Measurements from ENCODE around the gene CTF1.
"Not testable (repeated sequence)": the region's sequence is repeated elsewhere in the genome, so short reads cannot be mapped to it uniquely, and the experiment has no call there.

Gene CTF1, protein sequence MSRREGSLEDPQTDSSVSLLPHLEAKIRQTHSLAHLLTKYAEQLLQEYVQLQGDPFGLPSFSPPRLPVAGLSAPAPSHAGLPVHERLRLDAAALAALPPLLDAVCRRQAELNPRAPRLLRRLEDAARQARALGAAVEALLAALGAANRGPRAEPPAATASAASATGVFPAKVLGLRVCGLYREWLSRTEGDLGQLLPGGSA

GRCh38 chr16:30896261-30896888 lies at the start of gene CTF1:
Gene CTF1 (plus strand): TSS chr16:30896614. CDS start chr16:30896644, 30 bp downstream.
- DNase-seq = peak; percentile 68 to 73

DNA sequence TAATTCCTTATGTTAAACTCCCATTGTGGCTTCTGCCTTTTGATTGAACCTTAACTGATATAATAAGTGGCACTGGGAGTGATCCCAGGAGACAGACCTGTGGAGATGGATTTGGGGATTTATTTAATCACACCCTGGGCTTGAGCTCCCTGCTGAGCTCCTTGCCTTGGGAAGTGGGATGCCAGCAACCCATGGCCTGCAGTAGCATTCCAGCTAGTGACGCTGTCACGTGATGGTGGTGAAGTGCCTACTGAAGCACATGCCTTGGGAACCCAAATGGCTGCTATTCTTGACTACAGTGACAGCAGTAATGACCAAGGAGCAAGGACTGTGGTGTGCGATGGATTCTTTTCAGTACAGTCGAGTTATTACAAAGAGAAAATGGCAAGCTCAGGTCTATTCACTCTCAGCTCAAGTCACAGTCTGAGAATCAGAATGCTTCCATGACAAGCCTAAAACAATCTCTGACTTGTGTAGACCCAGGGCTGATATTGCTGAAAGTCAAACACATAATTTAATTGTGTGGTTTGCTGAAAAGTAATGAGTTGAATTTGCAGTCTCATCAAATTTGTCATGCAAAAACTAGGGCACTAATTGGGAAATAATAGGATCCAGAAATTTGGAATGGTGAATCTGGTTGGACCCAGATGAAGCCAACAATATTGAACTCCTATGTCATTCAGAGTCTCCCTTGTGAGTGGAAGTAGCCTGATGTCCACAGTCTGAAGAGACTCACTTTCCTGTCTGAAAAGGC lies 49.6 kb upstream of the CTF1 start:
- no peak for DNase-seq

- no peak for DNase-seq
Measured at GRCh38 chr16:30850246-30850645, 46.2 kb upstream of the CTF1 start.

DNA sequence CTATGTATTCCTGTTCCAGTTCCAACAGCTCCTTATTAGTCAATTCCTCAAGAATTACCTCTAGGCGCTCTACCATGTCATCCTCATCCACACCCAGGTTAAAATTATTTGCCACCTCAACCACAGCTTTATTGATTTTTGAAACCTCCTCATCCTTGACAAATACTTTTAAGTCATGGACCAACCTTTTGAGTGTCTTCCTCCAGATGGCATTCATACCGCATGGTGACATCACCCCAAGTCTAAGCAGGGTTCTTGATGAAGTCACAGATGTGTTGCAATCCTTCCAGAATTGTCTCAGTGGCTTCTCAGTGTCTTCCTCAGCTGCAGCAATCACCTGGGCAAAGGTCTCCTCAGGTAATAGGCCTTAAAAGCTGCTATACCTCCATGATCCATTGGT lies 42.7 kb upstream of the CTF1 start:
- no peak for DNase-seq

DNA sequence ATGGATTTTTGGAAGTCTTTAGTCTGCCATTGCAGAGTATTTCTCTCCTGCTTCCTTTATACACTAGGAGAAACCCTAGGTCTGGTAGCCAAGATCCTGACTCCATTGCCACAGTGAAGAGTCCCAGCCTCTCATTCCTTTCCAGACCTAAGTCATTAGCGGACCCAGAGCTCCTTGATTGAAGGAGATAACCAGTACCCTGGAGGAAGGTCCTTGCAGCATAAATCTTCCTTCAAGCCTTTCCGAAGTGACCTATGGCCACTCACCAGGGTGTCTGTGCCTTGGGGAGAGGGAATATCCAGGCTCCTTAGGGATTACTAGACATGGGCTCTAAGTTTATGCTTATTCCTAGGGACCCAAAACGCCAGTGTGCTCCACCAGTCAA lies 38.3 kb upstream of the CTF1 start:
- no peak for DNase-seq

DNA sequence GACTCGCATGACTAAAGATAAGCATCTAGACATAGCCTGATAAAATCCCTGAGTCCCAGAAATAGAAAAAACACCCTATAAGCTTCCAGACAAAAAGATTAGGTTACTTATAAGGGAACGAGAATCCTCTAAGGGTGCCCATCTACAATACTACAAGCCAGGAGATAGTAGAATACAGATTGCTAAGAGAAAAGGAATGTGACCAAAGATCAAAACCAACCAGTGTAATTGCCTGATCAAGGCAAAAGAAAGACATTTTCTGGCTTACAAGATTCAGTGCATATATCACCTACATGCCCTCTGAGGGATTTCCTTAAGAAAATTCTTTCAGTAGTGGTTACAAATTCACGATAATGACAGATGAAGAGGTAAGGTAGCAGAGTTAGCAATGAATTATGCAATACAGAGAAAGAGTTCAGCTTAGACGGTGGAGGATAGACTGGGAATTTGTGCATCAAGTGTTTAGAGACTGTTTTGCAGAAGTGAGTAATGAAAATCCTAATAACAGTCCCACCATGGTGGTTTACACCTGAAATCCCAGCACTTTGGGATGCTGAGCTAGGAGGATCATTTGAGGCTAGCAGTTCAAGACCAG lies 37.5 kb upstream of the CTF1 start:
- DNase-seq = no peak

GRCh38 chr16:30860729-30861128 lies 35.7 kb upstream of the CTF1 start:
- not testable (repeated sequence) for DNase-seq

DNA sequence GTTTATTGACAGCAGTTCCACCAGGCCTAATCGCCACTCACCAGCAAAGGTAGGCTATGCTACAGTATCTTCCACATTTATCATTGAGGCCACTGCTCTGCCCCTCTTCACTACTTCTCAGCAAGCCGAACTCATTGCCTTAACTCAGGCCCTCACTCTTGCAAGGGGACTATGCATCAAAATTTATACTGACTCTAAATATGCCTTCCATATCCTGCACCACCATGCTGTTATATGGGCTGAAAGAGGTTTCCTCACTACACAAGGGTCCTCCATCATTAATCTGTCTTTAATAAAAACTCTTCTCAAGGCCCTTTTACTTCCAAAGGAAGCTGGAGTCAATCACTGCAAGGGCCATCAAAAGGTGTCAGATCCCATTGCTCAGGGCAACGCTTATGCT lies 33.2 kb upstream of the CTF1 start:
- DNase-seq = not testable (repeated sequence)

- DNase-seq = no peak
Measured at GRCh38 chr16:30866031-30866430, 30.4 kb upstream of the CTF1 start.

GRCh38 chr16:30867747-30868146 lies 28.7 kb upstream of the CTF1 start:
- peak in 1 of 2 experiments; percentile 14 for DNase-seq

DNA sequence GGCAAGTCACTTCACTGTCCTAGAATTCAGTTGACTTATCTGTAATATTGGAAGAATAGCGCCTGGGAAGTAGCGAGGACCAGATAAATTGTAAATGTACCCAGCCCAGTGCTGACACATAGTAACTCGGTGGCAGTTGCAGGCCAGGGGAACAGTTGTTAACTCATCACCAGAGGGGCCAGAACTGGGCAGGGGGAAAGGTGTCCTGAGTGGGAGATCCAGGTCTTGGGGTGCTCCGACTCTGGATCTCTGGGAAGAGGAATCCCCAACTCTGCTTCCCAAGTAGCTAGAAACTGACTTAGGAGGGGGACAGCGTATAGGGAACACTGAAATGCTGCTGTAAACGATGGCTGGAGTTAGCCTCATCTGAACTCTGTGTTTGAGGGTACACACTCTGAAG lies 25.5 kb upstream of the CTF1 start:
- no peak for DNase-seq

DNA sequence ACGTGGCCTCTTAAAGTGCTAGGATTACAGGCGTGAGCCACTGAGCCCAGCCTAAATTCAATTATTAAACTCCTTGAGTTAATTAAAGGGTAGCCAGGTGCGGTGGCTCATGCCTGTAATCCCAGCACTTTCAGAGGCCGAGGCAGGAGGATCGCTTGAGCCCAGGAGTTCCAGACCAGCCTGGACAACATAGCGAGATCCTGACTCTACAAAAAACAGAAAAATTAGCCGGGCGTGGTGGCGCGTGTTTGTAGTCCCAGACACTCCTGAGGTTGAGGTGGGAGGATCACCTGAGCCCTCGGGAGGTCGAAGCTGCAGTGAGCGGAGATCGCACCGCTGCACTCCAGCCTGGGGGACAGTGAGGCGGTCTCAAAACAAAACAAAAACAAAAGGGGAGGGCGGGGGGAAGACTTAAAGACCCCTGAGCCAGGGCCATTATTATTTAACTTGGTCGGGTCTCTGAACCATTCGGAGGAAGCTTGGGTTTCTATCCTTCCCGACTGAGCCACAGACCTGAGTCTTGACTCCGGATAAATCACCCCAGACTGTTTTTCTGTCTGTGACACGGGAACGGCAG lies 22.1 kb upstream of the CTF1 start:
- DNase-seq = no peak

DNA sequence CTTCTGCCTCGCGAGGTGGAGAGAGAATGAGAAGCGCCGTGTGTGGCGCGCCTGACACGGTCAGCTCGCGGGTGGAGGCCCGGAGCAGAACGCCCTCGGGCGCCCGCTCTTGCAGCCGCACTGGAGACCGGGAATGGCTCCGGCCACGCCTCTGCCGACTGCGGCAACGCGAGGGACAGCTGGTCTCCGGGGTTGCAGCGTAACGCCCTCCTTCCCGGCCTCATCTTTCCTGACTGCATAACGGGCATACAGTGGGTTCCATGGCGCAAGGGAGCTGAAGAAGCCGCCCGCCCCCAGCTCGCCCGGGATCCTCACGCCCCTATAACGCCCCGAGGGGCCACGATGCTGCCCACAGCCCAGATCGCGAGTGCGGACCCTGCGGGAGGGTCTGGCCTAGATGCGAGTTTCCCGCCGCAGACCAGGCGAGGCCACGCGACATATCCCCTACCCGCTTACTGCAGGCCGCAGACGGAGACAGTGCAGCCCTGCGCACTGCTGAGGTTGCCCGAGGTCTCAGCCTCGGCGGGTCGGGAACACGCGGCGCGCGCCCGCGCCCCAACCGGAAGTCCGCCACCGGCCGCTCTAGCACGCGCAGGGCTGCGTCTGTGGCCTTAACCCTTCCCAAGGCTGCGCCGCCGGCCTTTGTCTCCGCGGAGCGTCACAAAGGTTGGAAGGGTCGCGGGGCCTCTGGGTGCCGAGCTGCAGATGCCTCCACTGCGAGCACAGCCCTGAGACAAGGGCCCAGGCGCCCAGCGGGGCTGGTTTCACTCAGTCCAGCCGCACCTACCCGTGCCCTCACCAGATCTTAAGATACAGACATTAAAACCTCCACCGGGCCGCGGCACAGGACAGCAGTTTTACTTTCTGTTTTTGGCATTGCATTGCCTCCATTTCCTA lies 21.3 kb upstream of the CTF1 start:
- peak; percentile 95 to 96 for DNase-seq

GRCh38 chr16:30875871-30876801 lies 20.3 kb upstream of the CTF1 start:
- DNase-seq = peak in 1 of 2 experiments; percentile 54

- DNase-seq = peak; percentile 20 to 28
Measured at GRCh38 chr16:30876867-30877266, 19.5 kb upstream of the CTF1 start.

GRCh38 chr16:30882429-30883310 lies 13.7 kb upstream of the CTF1 start:
- DNase-seq = no peak

- DNase-seq = no peak
Measured at GRCh38 chr16:30884760-30885159, 11.7 kb upstream of the CTF1 start.

DNA sequence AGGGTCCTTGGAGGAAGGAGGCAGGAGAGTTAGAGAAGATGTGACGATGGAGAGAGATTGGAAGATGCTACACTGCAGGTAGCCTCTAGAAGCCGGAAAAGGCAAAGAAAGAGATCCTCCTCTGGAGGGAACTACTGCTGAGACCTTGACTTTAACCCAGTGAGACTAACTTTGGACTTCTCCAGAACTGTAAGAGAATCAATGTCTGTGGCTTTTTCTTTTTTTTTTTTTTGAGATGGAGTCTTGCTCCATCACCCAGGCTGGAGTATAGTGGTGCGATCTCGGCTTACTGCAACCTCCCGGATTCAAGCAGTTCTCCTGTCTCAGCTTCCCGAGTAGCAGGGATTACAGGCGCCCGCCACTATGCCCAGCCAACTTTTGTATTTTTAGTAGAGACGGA lies 11.2 kb upstream of the CTF1 start:
- no peak for DNase-seq

- no peak for DNase-seq
Measured at GRCh38 chr16:30886145-30886544, 10.3 kb upstream of the CTF1 start.

- no peak for DNase-seq
Measured at GRCh38 chr16:30887927-30888326, 8.5 kb upstream of the CTF1 start.

All from SHP77 (cell line).